Thymus (tissue), 14 donors: ENCODE results near the gene TAF11L10. TPM values are rescaled to one million over a fixed set of nuclear protein-coding genes. Genes with fewer than 3 reads are reported as not detected.
"Not testable (repeated sequence)": the region's sequence is repeated elsewhere in the genome, so short reads cannot be mapped to it uniquely, and the experiment has no call there.

Source experiments
- DNase-seq, 9 donors: peaks; one replicate each; pipeline ENCODE4 v3.0.0-alpha.2; 2013; ENCODE audit warnings: low spot score in 9 of 9, low read depth in 6 of 9, missing footprints in 1 of 9
- H3K27ac ChIP-seq, 2 donors: one replicate each; pipeline ENCODE4 v1.5.1; 2013; ENCODE audit warnings: control low read depth in 1 of 2, low read depth in 1 of 2, low read length in 1 of 2, mild to moderate bottlenecking in 1 of 2, moderate library complexity in 1 of 2
- H3K27me3 ChIP-seq, 2 donors: one replicate each; pipeline ENCODE4 v1.5.1; 2013; ENCODE audit warnings: low read length in 1 of 2; ENCODE audit not compliant: control insufficient read depth in 2 of 2, insufficient read depth in 1 of 2
- H3K36me3 ChIP-seq, 2 donors: one replicate each; pipeline ENCODE4 v1.5.1; 2013; ENCODE audit warnings: low read length in 1 of 2, mild to moderate bottlenecking in 1 of 2, moderate library complexity in 1 of 2; ENCODE audit not compliant: control insufficient read depth in 2 of 2, insufficient read depth in 2 of 2
- H3K4me1 ChIP-seq, 2 donors: one replicate each; pipeline ENCODE4 v1.5.1; 2013; ENCODE audit warnings: low read length in 2 of 2; ENCODE audit not compliant: control insufficient read depth in 2 of 2, insufficient read depth in 2 of 2
- H3K4me3 ChIP-seq, 2 donors: one replicate each; pipeline ENCODE4 v1.5.1; 2013; ENCODE audit warnings: low read length in 2 of 2, control low read depth in 1 of 2, mild to moderate bottlenecking in 1 of 2
- H3K9me3 ChIP-seq, 2 donors: one replicate each; pipeline ENCODE4 v1.5.1; 2013; ENCODE audit warnings: low read length in 1 of 2, mild to moderate bottlenecking in 1 of 2; ENCODE audit not compliant: control insufficient read depth in 2 of 2, insufficient read depth in 1 of 2
- WGBS: extraction: QIAGEN DNeasy Blood & Tissue Kit; methylation state at CpG from one replicate; pipeline ENCODE4 v1.1.7; 2013; 5-methylcytosine and 5-hydroxymethylcytosine counted together
- long read RNA-seq, 10 donors: transcript quantifications; one replicate each; lab custom pipeline, GENCODE V29; 2026
- polyA plus RNA-seq: library from polyadenylated mRNA; stranded (reverse); fragments of 200-250 nt; gene quantifications from one replicate; pipeline ENCODE4 v1.2.3, GENCODE V29; 2013
- total RNA-seq: library from RNA; stranded (reverse); fragments of 120-200 nt; gene quantifications from one replicate; pipeline ENCODE4 v1.2.4, GENCODE V29; 2013
- donor health status: healthy.

TAF11L10 gene
- not detected for total RNA-seq
- polyA plus RNA-seq = not detected
- long read RNA-seq, donor 1 = 0 reads
- long read RNA-seq, donor 2 = 0 reads
- long read RNA-seq, donor 3 = 0 reads
- long read RNA-seq, donor 4 = 0 reads
- long read RNA-seq, donor 5 = 0 reads
- long read RNA-seq, donor 6 = 0 reads
- long read RNA-seq, donor 7 = 0 reads
- long read RNA-seq, donor 8 = 0 reads
- long read RNA-seq, donor 9 = 0 reads
- long read RNA-seq, donor 10 = 0 reads

GRCh38 chr5:17597728-17598127 is at the start of gene TAF11L10:
TAF11L10 (minus strand) TSS chr5:17597828.
- WGBS = no CpG with 5 or more reads among the region's 15 CpGs
- not testable (repeated sequence) for DNase-seq

GRCh38 chr5:17634160-17634559 is 36.5 kb upstream of the TAF11L10 start, which contains the start of gene TAF11L14:
TAF11L14 (plus strand) TSS chr5:17634460.
- 94% methylated on average over 5 of the region's 5 CpGs for WGBS
- no peaks in the 10 kb centered on the region for H3K36me3 ChIP-seq

More at GRCh38 chr5:17597728-17598127, at the start of gene TAF11L10:
- H3K4me1 ChIP-seq, H3K36me3 ChIP-seq, H3K9me3 ChIP-seq, H3K27me3 ChIP-seq, H3K4me3 ChIP-seq, H3K27ac ChIP-seq: not testable (repeated sequence)

GRCh38 chr5:17631788-17632187 is 34.2 kb upstream of the TAF11L10 start, which contains the start of gene TAF11L13:
TAF11L13 (plus strand) TSS chr5:17632088.
- not testable (repeated sequence) for DNase-seq, H3K9me3 ChIP-seq, H3K4me3 ChIP-seq, H3K27ac ChIP-seq, H3K36me3 ChIP-seq, H3K27me3 ChIP-seq, H3K4me1 ChIP-seq
- WGBS = 81% methylated on average over 9 of the region's 12 CpGs

More at GRCh38 chr5:17634160-17634559, 36.5 kb upstream of the TAF11L10 start, which contains the start of gene TAF11L14:
- Histone ChIP-seq H3K4me1 (no peaks in the 10 kb centered on the region), H3K9me3 (no peaks in the 10 kb centered on the region), H3K4me3 (no peak within 1 kb of the TSS), H3K27me3 (no peaks in the 10 kb centered on the region), H3K27ac (no peak within 1 kb of the TSS)
- DNase-seq = no peak

- no peak for DNase-seq
- peaks cover 1 to 12% of the 10 kb centered on the region in 2 donors for H3K9me3 ChIP-seq
- no peak overlapping the region for H3K27ac ChIP-seq
These were observed 28.1 kb upstream of the TAF11L10 start for GRCh38 chr5:17625686-17626085.

GRCh38 chr5:17620627-17621026 is 23.0 kb upstream of the TAF11L10 start:
- Histone ChIP-seq H3K36me3 (no peaks in the 10 kb centered on the region), H3K9me3 (peaks cover 4 to 17% of the 10 kb centered on the region in 2 donors), H3K4me3 (no peak overlapping the region), H3K4me1 (no peaks in the 10 kb centered on the region), H3K27me3 (no peaks in the 10 kb centered on the region), H3K27ac (no peak overlapping the region)
- DNase-seq = no peak
- 94% methylated on average over 17 of the region's 17 CpGs for WGBS

More at GRCh38 chr5:17625686-17626085, 28.1 kb upstream of the TAF11L10 start:
- 97% methylated on average over 11 of the region's 11 CpGs for WGBS
- Histone ChIP-seq H3K4me1 (no peaks in the 10 kb centered on the region), H3K36me3 (no peaks in the 10 kb centered on the region), H3K27me3 (no peaks in the 10 kb centered on the region), H3K4me3 (no peak overlapping the region)

GRCh38 chr5:17619354-17619753 is 21.7 kb upstream of the TAF11L10 start:
- Histone ChIP-seq H3K4me3 (no peak overlapping the region), H3K4me1 (no peaks in the 10 kb centered on the region), H3K36me3 (no peaks in the 10 kb centered on the region), H3K27ac (no peak overlapping the region), H3K9me3 (peaks cover 5 to 23% of the 10 kb centered on the region in 2 donors), H3K27me3 (no peaks in the 10 kb centered on the region)
- DNase-seq = no peak
- 95% methylated on average over 3 of the region's 3 CpGs for WGBS

- H3K27ac ChIP-seq = no peak overlapping the region
- no peak overlapping the region for H3K4me3 ChIP-seq
- no peaks in the 10 kb centered on the region for H3K4me1 ChIP-seq
- H3K9me3 ChIP-seq = peaks cover 3 to 12% of the 10 kb centered on the region in 2 donors
- no peaks in the 10 kb centered on the region for H3K36me3 ChIP-seq
- H3K27me3 ChIP-seq = no peaks in the 10 kb centered on the region
- no peak for DNase-seq
- 96% methylated on average over 17 of the region's 17 CpGs for WGBS
These were observed 17.4 kb upstream of the TAF11L10 start for GRCh38 chr5:17614872-17615605.

GRCh38 chr5:17610092-17610491 is 12.5 kb upstream of the TAF11L10 start, which contains the start of gene TAF11L12:
TAF11L12 (plus strand) TSS chr5:17610392.
- not testable (repeated sequence) for H3K27me3 ChIP-seq, H3K36me3 ChIP-seq, DNase-seq, H3K4me1 ChIP-seq, H3K9me3 ChIP-seq, H3K4me3 ChIP-seq, H3K27ac ChIP-seq
- 96% methylated on average over 2 of the region's 2 CpGs for WGBS

- not testable (repeated sequence) for DNase-seq, H3K27ac ChIP-seq, H3K9me3 ChIP-seq, H3K36me3 ChIP-seq, H3K4me1 ChIP-seq, H3K27me3 ChIP-seq, H3K4me3 ChIP-seq
- WGBS = 95% methylated on average over 4 of the region's 4 CpGs
These were observed 9.8 kb upstream of the TAF11L10 start for GRCh38 chr5:17607461-17607860.
